Lung (tissue), 12 donors: ENCODE data around the gene PRKG1. TPM values are rescaled to one million over a fixed set of nuclear protein-coding genes. Genes with fewer than 3 reads are reported as not detected.

Experiments used
- ATAC-seq: fragments of 200-7000 bp; cut with Tn5 transposase; one replicate; pipeline ENCODE4 v1.9.1; 2020; ENCODE audit warnings: moderate number of reproducible peaks; ENCODE audit not compliant: insufficient read depth, low FRiP score
- DNase-seq, 3 donors: peaks; one replicate each; pipeline ENCODE4 v3.0.0-alpha.2; 2013 to 2017
- H3K27ac ChIP-seq, 2 donors: one replicate each; pipeline ENCODE4 v1.5.1; 2013; ENCODE audit warnings: mild to moderate bottlenecking in 2 of 2, moderate library complexity in 2 of 2, control low read depth in 1 of 2, inconsistent platforms in 1 of 2, low read depth in 1 of 2, low read length in 1 of 2
- H3K27me3 ChIP-seq, 3 donors: one replicate each; pipeline ENCODE4 v1.5.1; 2013; ENCODE audit warnings: low read length in 2 of 3; ENCODE audit not compliant: control insufficient read depth in 3 of 3, insufficient read depth in 3 of 3
- H3K36me3 ChIP-seq, 4 donors: one replicate each; pipeline ENCODE4 v1.5.1; 2013; ENCODE audit warnings: low read length in 4 of 4, mild to moderate bottlenecking in 1 of 4, moderate library complexity in 1 of 4; ENCODE audit not compliant: control insufficient read depth in 4 of 4, insufficient read depth in 4 of 4
- H3K4me1 ChIP-seq, 5 donors: one replicate each; pipeline ENCODE4 v1.5.1; 2013; ENCODE audit warnings: low read length in 5 of 5, mild to moderate bottlenecking in 2 of 5, moderate library complexity in 1 of 5; ENCODE audit not compliant: control insufficient read depth in 5 of 5, insufficient read depth in 5 of 5
- H3K4me3 ChIP-seq: one replicate; pipeline ENCODE4 v1.5.1; 2013; ENCODE audit warnings: mild to moderate bottlenecking, control low read depth, moderate library complexity
- H3K9ac ChIP-seq, 2 donors: one replicate each; pipeline ENCODE4 v1.5.1; 2013; ENCODE audit warnings: low read length in 2 of 2, control low read depth in 1 of 2; ENCODE audit not compliant: insufficient read depth in 1 of 2
- H3K9me3 ChIP-seq, 4 donors: one replicate each; pipeline ENCODE4 v1.5.1; 2013; ENCODE audit warnings: low read length in 3 of 4, mild to moderate bottlenecking in 1 of 4, moderate library complexity in 1 of 4; ENCODE audit not compliant: control insufficient read depth in 4 of 4, insufficient read depth in 3 of 4
- WGBS, 2 donors: extraction: QIAGEN DNeasy Blood & Tissue Kit; methylation state at CpG; one replicate each; pipeline ENCODE4 v1.1.7; 2013; 5-methylcytosine and 5-hydroxymethylcytosine counted together
- polyA plus RNA-seq, 2 donors: library from polyadenylated mRNA; stranded (reverse); fragments of 200-250 nt; gene quantifications; one replicate each; pipeline ENCODE4 v1.2.1, GENCODE V29; 2013
- total RNA-seq, 2 donors: library from RNA; depleted of rRNA in 1 of 2; stranded (reverse); fragments of >200 nt in 1 of 2; gene quantifications; one replicate each; pipeline ENCODE4 v1.2.1, GENCODE V29; 2014 to 2021
- TF ChIP-seq, protein P1 (sequence below): IDR thresholded peaks from 2 replicates; pipeline ENCODE4 v1.5.1; 2012; ENCODE audit warnings: mild to moderate bottlenecking; ENCODE audit errors: control extremely low read depth, extremely low read depth
- donor health status: control.
- donor health status: control.
- donor health status: Bipolar disorder and iron deficiency.
- donor health status: healthy.
- donor health status: DM: yes; HTN: yes; CAD: no.

The PRKG1 gene
- total and polyA plus RNA-seq, 4 donors = 2.1 to 50.8 (median 15.1) TPM

DNA sequence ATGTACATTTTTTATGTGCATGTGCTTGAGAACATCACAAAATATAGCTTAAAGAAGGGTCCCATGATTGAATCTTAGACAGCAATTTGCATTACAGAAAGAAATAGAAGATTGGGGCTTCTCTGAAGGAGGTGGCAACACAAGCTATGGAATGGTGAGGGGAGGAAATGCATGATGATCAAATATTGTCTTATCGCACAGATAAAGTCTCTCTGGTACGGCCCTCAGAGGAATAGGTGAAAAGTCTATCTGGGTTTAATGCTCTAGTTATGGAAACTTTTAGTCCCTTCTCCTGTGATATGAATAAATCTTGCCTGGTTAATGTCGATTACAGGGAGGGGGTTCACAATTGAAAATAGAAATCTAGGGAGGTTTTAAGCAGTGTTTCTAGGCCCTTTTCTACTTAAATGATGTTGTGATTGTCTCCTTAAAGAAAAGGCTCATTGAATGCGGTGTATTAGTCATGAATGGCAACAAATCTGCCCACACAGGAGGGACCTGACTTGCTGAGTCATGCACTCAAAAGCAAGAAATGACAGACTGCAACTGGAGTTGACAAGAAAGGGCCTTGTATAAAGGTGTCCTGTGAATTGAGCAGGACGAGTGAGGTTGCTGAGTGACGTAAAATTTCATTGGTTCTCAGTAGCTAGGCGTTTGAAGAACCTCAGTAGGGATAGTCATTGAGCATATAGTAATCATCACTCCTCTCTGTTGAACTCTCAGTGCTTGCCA, 758.5 kb downstream of the PRKG1 start:
- Histone ChIP-seq H3K9ac (no peak overlapping the region), H3K27ac (no peak overlapping the region), H3K27me3 (no peaks in the 10 kb centered on the region), H3K9me3 (peaks cover 0 to 4% (median 2%) of the 10 kb centered on the region in 4 donors), H3K4me1 (peaks cover 0 to 6% (median 0%) of the 10 kb centered on the region in 5 donors), H3K36me3 (no peaks in the 10 kb centered on the region), H3K4me3 (no peak overlapping the region)
- ATAC-seq (no peak), DNase-seq (no peak)
- TF ChIP-seq, protein P1, sequence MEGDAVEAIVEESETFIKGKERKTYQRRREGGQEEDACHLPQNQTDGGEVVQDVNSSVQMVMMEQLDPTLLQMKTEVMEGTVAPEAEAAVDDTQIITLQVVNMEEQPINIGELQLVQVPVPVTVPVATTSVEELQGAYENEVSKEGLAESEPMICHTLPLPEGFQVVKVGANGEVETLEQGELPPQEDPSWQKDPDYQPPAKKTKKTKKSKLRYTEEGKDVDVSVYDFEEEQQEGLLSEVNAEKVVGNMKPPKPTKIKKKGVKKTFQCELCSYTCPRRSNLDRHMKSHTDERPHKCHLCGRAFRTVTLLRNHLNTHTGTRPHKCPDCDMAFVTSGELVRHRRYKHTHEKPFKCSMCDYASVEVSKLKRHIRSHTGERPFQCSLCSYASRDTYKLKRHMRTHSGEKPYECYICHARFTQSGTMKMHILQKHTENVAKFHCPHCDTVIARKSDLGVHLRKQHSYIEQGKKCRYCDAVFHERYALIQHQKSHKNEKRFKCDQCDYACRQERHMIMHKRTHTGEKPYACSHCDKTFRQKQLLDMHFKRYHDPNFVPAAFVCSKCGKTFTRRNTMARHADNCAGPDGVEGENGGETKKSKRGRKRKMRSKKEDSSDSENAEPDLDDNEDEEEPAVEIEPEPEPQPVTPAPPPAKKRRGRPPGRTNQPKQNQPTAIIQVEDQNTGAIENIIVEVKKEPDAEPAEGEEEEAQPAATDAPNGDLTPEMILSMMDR = no peak
- WGBS, 2 donors = 75 to 77% methylated on average over 7 of the region's 7 CpGs

DNA sequence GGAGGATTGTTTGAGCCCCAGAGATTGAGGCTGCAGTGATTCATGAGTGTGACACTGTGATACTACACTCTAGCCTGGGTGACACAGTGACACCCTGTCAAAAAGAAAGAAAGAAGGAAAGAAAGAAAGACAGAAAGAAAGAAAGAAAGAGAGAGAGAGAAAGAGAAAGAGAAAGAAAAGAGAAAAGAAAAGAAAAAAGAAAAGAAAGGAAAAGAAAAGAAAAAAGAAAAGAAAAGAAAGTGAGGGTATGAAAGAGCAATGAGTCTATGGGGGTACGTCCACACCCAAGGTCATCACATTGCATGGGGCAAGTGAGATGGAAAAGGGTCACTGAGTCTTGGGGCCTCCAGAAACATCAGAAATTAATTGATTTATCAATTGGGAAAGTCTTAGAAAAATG, 760.3 kb downstream of the PRKG1 start:
- 89 to 97% methylated on average over 1 of the region's 1 CpG for WGBS, 2 donors
- Histone ChIP-seq H3K9me3 (peaks cover 0 to 4% (median under 1%) of the 10 kb centered on the region in 4 donors), H3K27ac (no peak overlapping the region), H3K27me3 (no peaks in the 10 kb centered on the region), H3K36me3 (no peaks in the 10 kb centered on the region), H3K4me3 (no peak overlapping the region), H3K4me1 (peaks cover 0 to 6% (median 0%) of the 10 kb centered on the region in 5 donors), H3K9ac (no peak overlapping the region)
- no peak for DNase-seq
- ATAC-seq = no peak
- TF ChIP-seq, protein P1 = no peak

DNA sequence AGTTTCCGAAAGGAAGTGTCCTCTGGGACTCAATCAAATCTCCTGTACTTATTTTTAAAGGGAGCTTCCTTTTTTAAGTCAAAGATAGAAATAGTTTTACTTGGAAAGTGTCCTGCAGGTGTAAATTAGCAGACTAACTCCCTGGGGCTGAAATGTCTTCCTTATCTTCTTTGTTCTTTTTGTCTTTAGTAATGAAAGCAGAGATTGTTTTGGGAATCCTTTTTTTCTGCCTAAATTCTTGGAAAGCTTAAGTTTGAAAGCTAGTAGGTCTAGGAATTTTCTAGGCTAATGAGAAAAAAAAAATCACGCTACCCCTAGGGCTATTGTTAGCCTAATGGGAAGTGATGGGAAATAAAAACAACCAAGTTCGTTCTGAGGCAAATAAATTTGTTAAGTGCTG, 764.2 kb downstream of the PRKG1 start:
- ATAC-seq (no peak), DNase-seq (no peak)
- WGBS, 2 donors = 62 to 85% methylated on average over 3 of the region's 3 CpGs
- Histone ChIP-seq H3K27me3 (no peaks in the 10 kb centered on the region), H3K9ac (no peak overlapping the region), H3K36me3 (no peaks in the 10 kb centered on the region), H3K27ac (no peak overlapping the region), H3K4me1 (no peaks in the 10 kb centered on the region), H3K4me3 (no peak overlapping the region), H3K9me3 (peaks cover 0 to 4% (median under 1%) of the 10 kb centered on the region in 4 donors)
- TF ChIP-seq, protein P1 = no peak

DNA sequence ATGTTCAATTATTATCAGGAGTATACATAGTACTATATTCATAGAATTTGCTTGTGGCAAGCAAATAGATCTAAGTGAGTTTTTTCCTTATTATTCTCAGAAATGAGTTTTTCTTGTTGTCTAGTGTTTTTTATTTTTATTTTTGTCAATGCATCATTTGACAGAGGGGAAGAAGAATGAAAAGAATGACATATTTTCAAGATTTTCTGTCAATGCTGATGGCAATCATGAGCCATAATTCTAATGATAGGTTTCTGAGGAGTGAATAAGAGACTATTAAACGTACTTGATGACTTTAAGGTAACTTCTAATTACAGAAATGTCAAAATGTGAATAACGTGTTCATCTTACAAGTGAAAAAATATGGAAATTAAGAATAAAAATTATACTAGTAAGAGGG, 769.7 kb downstream of the PRKG1 start:
- DNase-seq = no peak
- H3K36me3 ChIP-seq = no peaks in the 10 kb centered on the region
- TF ChIP-seq, protein P1 = no peak
- no peaks in the 10 kb centered on the region for H3K9me3 ChIP-seq
- no peak for ATAC-seq
- no peak overlapping the region for H3K27ac ChIP-seq
- no peaks in the 10 kb centered on the region for H3K27me3 ChIP-seq
- H3K9ac ChIP-seq = no peak overlapping the region
- H3K4me3 ChIP-seq = no peak overlapping the region
- H3K4me1 ChIP-seq = no peaks in the 10 kb centered on the region
- 87 to 88% methylated on average over 2 of the region's 2 CpGs for WGBS, 2 donors
